PC-3 (cell line): ENCODE results near the gene SEMA3C. TPM values are rescaled to one million over a fixed set of nuclear protein-coding genes. Genes with fewer than 3 reads are reported as not detected.

ENCODE experiments used
- ATAC-seq: fragments of 200-7000 bp; cut with Tn5 transposase; 2 replicates; pipeline ENCODE4 v1.9.1; 2020; ENCODE audit warnings: mild to moderate bottlenecking, moderate library complexity
- BruUV-seq: library from RNA; stranded (reverse); fragments of 400-500 nt; replicated peaks from 2 replicates; lab custom pipeline; 2021; lab: Mats Ljungman, UMichigan
- CTCF ChIA-PET: fragments of 300-600 bp; sonication (Branson Sonifier 250); formaldehyde crosslinking; loops from one replicate; lab custom pipeline; 2022; ENCODE audit warnings: antibody characterized with exemption; lab: Charles Lee
- POLR2A ChIA-PET: fragments of 300-600 bp; sonication (Branson Sonifier 250); formaldehyde crosslinking; loops from one replicate; lab custom pipeline; 2022; ENCODE audit warnings: antibody characterized with exemption; ENCODE audit not compliant: unreplicated experiment; lab: Charles Lee
- DNase-seq: peaks from one replicate; pipeline ENCODE4 v3.0.0-alpha.2; 2015
- H2AFZ ChIP-seq: fragments of 300-600 bp; sonication (generic); 2 replicates; pipeline ENCODE4 v1.6.0; 2016; ENCODE audit warnings: antibody characterized with exemption, low read length
- H3F3A ChIP-seq: fragments of 300-600 bp; sonication (generic); one replicate; pipeline ENCODE4 v1.6.0; 2017; ENCODE audit warnings: antibody characterized with exemption, low read length, control low read depth, mild to moderate bottlenecking; ENCODE audit not compliant: unreplicated experiment
- H3K27ac ChIP-seq: fragments of 300-600 bp; sonication (generic); 2 replicates; pipeline ENCODE4 v1.5.1; 2016; ENCODE audit warnings: mild to moderate bottlenecking, low read length
- H3K27me3 ChIP-seq: fragments of 300-600 bp; sonication (generic); 2 replicates; pipeline ENCODE4 v1.6.1; 2016; ENCODE audit warnings: low read length, mixed read lengths
- H3K36me3 ChIP-seq: fragments of 300-600 bp; sonication (generic); 2 replicates; pipeline ENCODE4 v1.6.1; 2016; ENCODE audit warnings: low read depth, mixed run types, low read length, mixed read lengths
- H3K4me1 ChIP-seq: fragments of 300-600 bp; sonication (generic); 2 replicates; pipeline ENCODE4 v1.5.1; 2016; ENCODE audit warnings: low read length; ENCODE audit not compliant: insufficient read depth
- H3K4me2 ChIP-seq: fragments of 300-600 bp; sonication (generic); 2 replicates; pipeline ENCODE4 v1.6.0; 2016; ENCODE audit warnings: low read length
- H3K4me3 ChIP-seq: fragments of 300-600 bp; sonication (generic); 2 replicates; pipeline ENCODE4 v1.5.1; 2016; ENCODE audit warnings: mild to moderate bottlenecking, low read length, mixed read lengths
- H3K79me2 ChIP-seq: fragments of 300-600 bp; sonication (generic); 2 replicates; pipeline ENCODE4 v1.6.1; 2017; ENCODE audit warnings: low read length, mixed read lengths
- H3K9ac ChIP-seq: fragments of 300-600 bp; sonication (generic); 2 replicates; pipeline ENCODE4 v1.6.0; 2016; ENCODE audit warnings: mild to moderate bottlenecking, low read length
- H3K9me2 ChIP-seq: fragments of 300-600 bp; sonication (generic); replicated peaks from 2 replicates; pipeline ENCODE4 v1.6.1; 2016; ENCODE audit warnings: mixed run types, low read length, mixed read lengths
- H3K9me3 ChIP-seq: fragments of 300-600 bp; sonication (generic); 2 replicates; pipeline ENCODE4 v1.6.1; 2016; ENCODE audit warnings: low read length, mixed read lengths
- H4K20me1 ChIP-seq: fragments of 300-600 bp; sonication (generic); 2 replicates; pipeline ENCODE4 v1.6.1; 2016; ENCODE audit warnings: low read length, mixed read lengths
- EZH2 ChIP-seq: fragments of 300-600 bp; sonication (generic); IDR thresholded peaks from one replicate; pipeline ENCODE4 v1.6.1; 2017; ENCODE audit warnings: antibody characterized with exemption, mild to moderate bottlenecking, low read length; ENCODE audit not compliant: unreplicated experiment
- EZH2phosphoT487 ChIP-seq: fragments of 300-600 bp; sonication (generic); IDR thresholded peaks from 2 replicates; pipeline ENCODE4 v1.6.1; 2018; ENCODE audit warnings: mild to moderate bottlenecking, antibody characterized with exemption, low read length, borderline replicate concordance
- intact Hi-C: fragments of 100-400 bp; cut with micrococcal nuclease; formaldehyde crosslinking; loops from 2 replicates; pipeline ENCODE4 v1.9.0; 2023
- total RNA-seq: library from RNA; depleted of rRNA; stranded (reverse); fragments of >200 nt; gene quantifications from 2 replicates; pipeline ENCODE4 v1.2.3, GENCODE V29; 2014
- TF ChIP-seq, protein P1 (sequence below): fragments of 300-600 bp; sonication (generic); conservative IDR thresholded peaks from 2 replicates; pipeline ENCODE4 v1.5.1; 2017; ENCODE audit warnings: antibody characterized with exemption, low read depth, mild to moderate bottlenecking, low read length

Gene SEMA3C
- total RNA-seq, 1 experiment from 2014 or later = 28.0 TPM

DNA sequence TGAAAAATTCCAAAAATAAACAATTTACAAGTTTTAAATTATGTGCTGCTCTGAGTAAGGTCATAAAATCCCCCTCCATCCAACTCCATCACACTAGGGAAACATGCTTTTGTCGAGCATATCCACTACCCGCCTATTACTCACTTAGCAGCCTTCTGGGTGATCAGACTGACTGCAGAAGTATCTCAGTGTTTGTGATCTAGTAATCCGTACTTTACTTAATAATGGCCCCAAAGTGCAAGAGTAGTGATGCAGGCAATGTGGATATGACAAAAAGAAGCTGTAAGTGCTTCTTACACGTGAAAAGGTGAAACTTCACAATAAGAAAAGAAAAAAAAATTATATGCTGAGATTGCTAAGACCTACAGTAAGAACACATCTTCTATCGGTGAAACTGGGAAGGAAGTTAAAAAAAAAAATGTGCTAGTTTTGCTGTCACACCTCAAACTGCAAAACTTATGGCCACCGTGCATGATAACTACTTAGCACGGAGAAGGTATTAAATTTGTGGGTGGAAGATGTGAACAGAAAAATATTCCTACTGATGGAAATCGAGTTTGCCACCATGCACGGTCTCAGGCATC is 43.2 kb downstream of the SEMA3C start:
- Histone ChIP-seq H4K20me1 (no peaks in the 10 kb centered on the region), H3K79me2 (0 out of 2 replicates have a peak, but pooled peaks cover 13% of the 10 kb centered on the region), H3K9me2 (no peaks in the 10 kb centered on the region), H2AFZ (no peak overlapping the region), H3K4me2 (no peak overlapping the region), H3K9me3 (no peaks in the 10 kb centered on the region), H3K4me1 (peaks cover 21% of the 10 kb centered on the region), H3F3A (no peaks in the 10 kb centered on the region), H3K9ac (no peak overlapping the region), H3K36me3 (no peaks in the 10 kb centered on the region), H3K4me3 (no peak overlapping the region), H3K27me3 (no peaks in the 10 kb centered on the region), H3K27ac (no peak overlapping the region)
- ChIA-PET CTCF (no interaction called here), POLR2A (no interaction called here)
- intact Hi-C loops = no loop called here
- no peak for TF ChIP-seq EZH2phosphoT487
- ATAC-seq (no peak), DNase-seq (no peak)
- BruUV-seq = no TSS peak

- Histone ChIP-seq H3K9me2 (no peaks in the 10 kb centered on the region), H3K4me2 (no peak overlapping the region), H2AFZ (no peak overlapping the region), H3K79me2 (no peaks in the 10 kb centered on the region), H3K4me3 (no peak overlapping the region), H3K27ac (no peak overlapping the region), H3K9me3 (no peaks in the 10 kb centered on the region), H3K4me1 (peaks cover 40% of the 10 kb centered on the region), H4K20me1 (no peaks in the 10 kb centered on the region), H3F3A (no peaks in the 10 kb centered on the region), H3K27me3 (no peaks in the 10 kb centered on the region), H3K36me3 (no peaks in the 10 kb centered on the region), H3K9ac (no peak overlapping the region)
- ChIA-PET CTCF (no interaction called here), POLR2A (interaction anchor here (0.6 kb wide), 1 partner anchor 287 kb away, joined by 15 read pairs; no protein-coding TSS in a partner anchor)
- intact Hi-C loops = no loop called here
- no peak for TF ChIP-seq EZH2phosphoT487
- TF ChIP-seq, protein P1, sequence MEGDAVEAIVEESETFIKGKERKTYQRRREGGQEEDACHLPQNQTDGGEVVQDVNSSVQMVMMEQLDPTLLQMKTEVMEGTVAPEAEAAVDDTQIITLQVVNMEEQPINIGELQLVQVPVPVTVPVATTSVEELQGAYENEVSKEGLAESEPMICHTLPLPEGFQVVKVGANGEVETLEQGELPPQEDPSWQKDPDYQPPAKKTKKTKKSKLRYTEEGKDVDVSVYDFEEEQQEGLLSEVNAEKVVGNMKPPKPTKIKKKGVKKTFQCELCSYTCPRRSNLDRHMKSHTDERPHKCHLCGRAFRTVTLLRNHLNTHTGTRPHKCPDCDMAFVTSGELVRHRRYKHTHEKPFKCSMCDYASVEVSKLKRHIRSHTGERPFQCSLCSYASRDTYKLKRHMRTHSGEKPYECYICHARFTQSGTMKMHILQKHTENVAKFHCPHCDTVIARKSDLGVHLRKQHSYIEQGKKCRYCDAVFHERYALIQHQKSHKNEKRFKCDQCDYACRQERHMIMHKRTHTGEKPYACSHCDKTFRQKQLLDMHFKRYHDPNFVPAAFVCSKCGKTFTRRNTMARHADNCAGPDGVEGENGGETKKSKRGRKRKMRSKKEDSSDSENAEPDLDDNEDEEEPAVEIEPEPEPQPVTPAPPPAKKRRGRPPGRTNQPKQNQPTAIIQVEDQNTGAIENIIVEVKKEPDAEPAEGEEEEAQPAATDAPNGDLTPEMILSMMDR = no peak
- no peak for TF ChIP-seq EZH2
- DNase-seq (no peak), ATAC-seq (no peak)
- BruUV-seq = no TSS peak
Measured at GRCh38 chr7:80873140-80873539, 45.7 kb downstream of the SEMA3C start.

GRCh38 chr7:80871228-80871627 is 47.6 kb downstream of the SEMA3C start:
- intact Hi-C loops = no loop called here
- H3K4me3 ChIP-seq = no peak overlapping the region
- BruUV-seq = no TSS peak
- no peak for ATAC-seq
- no peak overlapping the region for H3K27ac ChIP-seq
- H3K9me3 ChIP-seq = no peaks in the 10 kb centered on the region
- H3K9me2 ChIP-seq = no peaks in the 10 kb centered on the region
- H3K79me2 ChIP-seq = 0 out of 2 replicates have a peak, but pooled peaks cover 8% of the 10 kb centered on the region
- peaks cover 25% of the 10 kb centered on the region for H3K4me1 ChIP-seq
- no peaks in the 10 kb centered on the region for H3F3A ChIP-seq
- no peaks in the 10 kb centered on the region for H3K27me3 ChIP-seq
- CTCF ChIA-PET = no interaction called here
- H3K36me3 ChIP-seq = no peaks in the 10 kb centered on the region
- DNase-seq = no peak
- TF ChIP-seq EZH2 = no peak
- TF ChIP-seq, protein P1 = no peak
- TF ChIP-seq EZH2phosphoT487 = no peak
- no peak overlapping the region for H3K9ac ChIP-seq
- no peak overlapping the region for H3K4me2 ChIP-seq
- no peaks in the 10 kb centered on the region for H4K20me1 ChIP-seq
- H2AFZ ChIP-seq = no peak overlapping the region
- POLR2A ChIA-PET = no interaction called here
